ENCODE measurements around the gene LYST. TPM values are rescaled to one million over a fixed set of nuclear protein-coding genes. Genes with fewer than 3 reads are reported as not detected.
A peak's percentile ranks its signal among the peaks of the same experiment; 100 is the strongest.

Gene LYST
- total and polyA plus RNA-seq, 10 of the 15 experiments (the other 5 are each of a cell fraction or from before 2014, with no cell fraction given): 3.3 to 28.1 (median 5.6) TPM

GRCh38 chr1:235888119-235888643 lies 21.5 kb upstream of the LYST start (continued):
- TF ChIP-seq CEBPZ (IDR thresholded peaks at IDR 0.05; ENCODE audit: low read depth, low read length) (no peak), IRF3 (IDR thresholded peaks at IDR 0.05) (no peak), ESRRA (IDR thresholded peaks at IDR 0.05; ENCODE audit: low read length) (no peak), YBX1 (IDR thresholded peaks at IDR 0.05) (no peak), MXI1 (IDR thresholded peaks at IDR 0.05; ENCODE audit: low read depth, low read length) (no peak), PML (IDR thresholded peaks at IDR 0.05; ENCODE audit: low read length) (peak; percentile 74), SPI1 (IDR thresholded peaks at IDR 0.05; ENCODE audit: borderline replicate concordance, insufficient read depth, low read depth, low read length) (peak; percentile 62; the same call in 1 of the 2 replicates), IRF4 (IDR thresholded peaks at IDR 0.05; ENCODE audit: low read depth, low read length) (peak; percentile 76), DPF2 (IDR thresholded peaks at IDR 0.05) (peak; percentile 85), NRF1 (conservative IDR thresholded peaks at IDR 0.05; ENCODE audit: low read depth, low read length) (no peak), NR2C2 (IDR thresholded peaks at IDR 0.05; ENCODE audit: borderline replicate concordance, control insufficient read depth, insufficient read length, low read depth) (no peak), TCF7 (IDR thresholded peaks at IDR 0.05; ENCODE audit: borderline replicate concordance) (no peak), ZNF622 (IDR thresholded peaks at IDR 0.05) (no peak), TAF1 (IDR thresholded peaks at IDR 0.05; ENCODE audit: borderline replicate concordance, low read depth, low read length) (peak; percentile 43; the same call in 1 of the 2 replicates), SUPT20H (IDR thresholded peaks at IDR 0.05; ENCODE audit: borderline replicate concordance, control insufficient read depth, low read depth, low read length) (no peak), MLLT1 (IDR thresholded peaks at IDR 0.05) (peak; percentile 68; the same call in 1 of the 2 replicates), PAX8 (IDR thresholded peaks at IDR 0.05) (no peak), NFYA (IDR thresholded peaks at IDR 0.05; ENCODE audit: borderline replicate concordance, low read depth, low read length) (no peak), IKZF2 (IDR thresholded peaks at IDR 0.05) (peak; percentile 89), HCFC1 (IDR thresholded peaks at IDR 0.05; ENCODE audit: low read length) (no peak), BCLAF1 (IDR thresholded peaks at IDR 0.05) (no peak), FOXK2 (IDR thresholded peaks at IDR 0.05) (no peak), USF2 (IDR thresholded peaks at IDR 0.05; ENCODE audit: borderline replicate concordance, low read depth, low read length) (no peak)
